Activated T-helper 1 cell treated with anti-CD3 and anti-CD28 coated beads, Interleukin-2, amount 50 U/mL, for 16 hours (primary cell): Measurements from ENCODE around the gene SELENON.

Experiments
- DNase-seq, 2 donors: peaks; one replicate each; pipeline ENCODE4 v3.0.0-alpha.2; 2020; ENCODE audit warnings: low read depth in 1 of 2, low spot score in 1 of 2

The SELENON gene

GRCh38 chr1:25861316-25862286, 61.6 kb downstream of the SELENON start:
- no peak for DNase-seq

GRCh38 chr1:25862785-25863485, 62.9 kb downstream of the SELENON start:
- no peak for DNase-seq

- DNase-seq = no peak
These were observed 63.7 kb downstream of the SELENON start for GRCh38 chr1:25863486-25864262.

GRCh38 chr1:25864434-25864833, 64.4 kb downstream of the SELENON start:
- DNase-seq = no peak

- no peak for DNase-seq
These were observed 66.3 kb downstream of the SELENON start for GRCh38 chr1:25866288-25866687.

- DNase-seq = no peak
These were observed 67.4 kb downstream of the SELENON start for GRCh38 chr1:25867210-25867991.
